ENCODE measurements around the gene CPEB4. TPM values are rescaled to one million over a fixed set of nuclear protein-coding genes. Genes with fewer than 3 reads are reported as not detected.

Gene CPEB4
- total RNA-seq, 1 experiment from 2014 or later, result 11.1 TPM

- BruUV-seq (replicated peaks), result no TSS peak
- ATAC-seq (no peak), DNase-seq (ENCODE audit: low read depth, low spot score) (no peak)
- Histone ChIP-seq H3K27me3 (ENCODE audit: insufficient read depth, low read length) (no peaks in the 10 kb centered on the region), H4K20me1 (ENCODE audit: insufficient read depth) (no peaks in the 10 kb centered on the region), H3K9me3 (ENCODE audit: control insufficient read depth in 1 of 2, insufficient read depth in 1 of 2, low read depth in 1 of 2, low read length in 2 of 2) (no peaks in the 10 kb centered on the region), H2AFZ (ENCODE audit: low read depth, low read length, poor library complexity, severe bottlenecking) (no peak overlapping the region), H3K36me3 (ENCODE audit: control insufficient read depth in 1 of 2, insufficient read depth in 2 of 2, low read length in 2 of 2) (no peaks in the 10 kb centered on the region), H3K9ac (ENCODE audit: low read length) (no peak overlapping the region), H3K4me3 (replicated peaks in 1 of 2; ENCODE audit: low read depth in 1 of 2, low read length in 2 of 2) (no peak overlapping the region), H3K4me1 (ENCODE audit: control insufficient read depth in 1 of 2, insufficient read depth in 2 of 2, low read length in 2 of 2) (no peaks in the 10 kb centered on the region), H3K4me2 (ENCODE audit: low read length) (no peak overlapping the region), H3K79me2 (ENCODE audit: insufficient read depth, low read length) (no peaks in the 10 kb centered on the region), H3K9me2 (ENCODE audit: insufficient read depth) (no peaks in the 10 kb centered on the region), H3K27ac (ENCODE audit: low read depth, low read length) (no peak overlapping the region)
- intact Hi-C loops (cut with micrococcal nuclease), result no loop called here
- CTCF ChIA-PET, result interaction anchor here (0.6 kb wide), 1 partner anchor 22 kb away, joined by 3 read pairs; no protein-coding TSS in a partner anchor
- POLR2A ChIA-PET, result no interaction called here
- RAD21 ChIA-PET (ENCODE audit: low non-redundant PET in 1 of 2, low total read pairs in 2 of 2, uncharacterized antibody in 2 of 2, unreplicated experiment in 2 of 2), result no interaction called here
- TF ChIP-seq SIN3A (IDR thresholded peaks at IDR 0.05; ENCODE audit: low read depth), result no peak
- TF ChIP-seq CEBPB (IDR thresholded peaks at IDR 0.05; ENCODE audit: low read depth), result no peak
- no peak for TF ChIP-seq POLR2AphosphoS5 (IDR thresholded peaks at IDR 0.05; ENCODE audit: low read depth, low read length)
- TF ChIP-seq ZBTB33 (IDR thresholded peaks at IDR 0.05; ENCODE audit: extremely low read depth, insufficient replicate concordance, low read length), result no peak
These were observed 23.5 kb downstream of the CPEB4 start for GRCh38 chr5:173911623-173912022.

- Histone ChIP-seq H3K4me3 (replicated peaks in 1 of 2; ENCODE audit: low read depth in 1 of 2, low read length in 2 of 2) (no peak overlapping the region), H3K9me3 (ENCODE audit: control insufficient read depth in 1 of 2, insufficient read depth in 1 of 2, low read depth in 1 of 2, low read length in 2 of 2) (no peaks in the 10 kb centered on the region), H2AFZ (ENCODE audit: low read depth, low read length, poor library complexity, severe bottlenecking) (no peak overlapping the region), H3K79me2 (ENCODE audit: insufficient read depth, low read length) (no peaks in the 10 kb centered on the region), H3K27me3 (ENCODE audit: insufficient read depth, low read length) (no peaks in the 10 kb centered on the region), H4K20me1 (ENCODE audit: insufficient read depth) (no peaks in the 10 kb centered on the region), H3K27ac (ENCODE audit: low read depth, low read length) (no peak overlapping the region), H3K4me2 (ENCODE audit: low read length) (no peak overlapping the region), H3K36me3 (ENCODE audit: control insufficient read depth in 1 of 2, insufficient read depth in 2 of 2, low read length in 2 of 2) (no peaks in the 10 kb centered on the region), H3K9ac (ENCODE audit: low read length) (no peak overlapping the region), H3K9me2 (ENCODE audit: insufficient read depth) (no peaks in the 10 kb centered on the region), H3K4me1 (ENCODE audit: control insufficient read depth in 1 of 2, insufficient read depth in 2 of 2, low read length in 2 of 2) (peaks cover 0 to 17% of the 10 kb centered on the region in 2 experiments; a peak in 3 of 4 replicates)
- BruUV-seq (replicated peaks), result no TSS peak
- ChIA-PET CTCF (interaction anchor here (3.8 kb wide), 1 partner anchor 12 kb away, joined by 15 read pairs; no protein-coding TSS in a partner anchor), POLR2A (interaction anchor here (0.9 kb wide), 1 partner anchor 26 kb away, joined by 3 read pairs; the partner anchor contains the start of gene CPEB4), RAD21 (ENCODE audit: low non-redundant PET in 1 of 2, low total read pairs in 2 of 2, uncharacterized antibody in 2 of 2, unreplicated experiment in 2 of 2) (no interaction called here)
- intact Hi-C loops (cut with micrococcal nuclease), result no loop called here
- no peak for DNase-seq (ENCODE audit: low read depth, low spot score)
- no peak for TF ChIP-seq ELF1 (IDR thresholded peaks at IDR 0.05; ENCODE audit: borderline replicate concordance, low read depth)
- no peak for ATAC-seq
These were observed 25.7 kb downstream of the CPEB4 start for GRCh38 chr5:173913686-173914321.
